HepG2 (cell line): ENCODE results near the gene CLDN9. TPM values are rescaled to one million over a fixed set of nuclear protein-coding genes. Genes with fewer than 3 reads are reported as not detected.

Experiments
- AGO1 ChIP-seq: fragments of 200-400 bp; formaldehyde crosslinking; IDR thresholded peaks from 2 replicates; pipeline ENCODE4 v1.6.1; 2017; ENCODE audit warnings: mild to moderate bottlenecking, low read depth, low read length, moderate library complexity; ENCODE audit not compliant: poor library complexity, severe bottlenecking
- BHLHE40 ChIP-seq: IDR thresholded peaks from 2 replicates; pipeline ENCODE4 v1.6.1; 2011; ENCODE audit warnings: low read length, improper control_type of control experiment
- KLF12 ChIP-seq: sonication (generic); formaldehyde crosslinking; IDR thresholded peaks from 2 replicates; pipeline ENCODE4 v1.4.0; 2020; ENCODE audit warnings: missing genetic modification reagents, borderline replicate concordance
- KMT2A ChIP-seq: sonication (generic); formaldehyde crosslinking; IDR thresholded peaks from 2 replicates; pipeline ENCODE4 v1.4.0; 2020; ENCODE audit warnings: missing genetic modification reagents
- MED1 ChIP-seq: sonication (generic); formaldehyde crosslinking; IDR thresholded peaks from 2 replicates; pipeline ENCODE4 v1.4.0; 2020; ENCODE audit warnings: missing genetic modification reagents
- MEIS2 ChIP-seq: sonication (generic); formaldehyde crosslinking; IDR thresholded peaks from 2 replicates; pipeline ENCODE4 v1.9.0; 2021; ENCODE audit warnings: mild to moderate bottlenecking, missing genetic modification reagents
- MIER3 ChIP-seq: IDR thresholded peaks from 2 replicates; pipeline ENCODE4 v1.6.1; 2016; ENCODE audit warnings: missing compliant biosample characterization, borderline replicate concordance
- REXO4 ChIP-seq: sonication (generic); formaldehyde crosslinking; IDR thresholded peaks from 2 replicates; pipeline ENCODE4 v1.8.0; 2022; ENCODE audit warnings: missing genetic modification reagents, mild to moderate bottlenecking, borderline replicate concordance
- SALL2 ChIP-seq: sonication (generic); formaldehyde crosslinking; IDR thresholded peaks from 2 replicates; pipeline ENCODE4 v1.8.1; 2023; ENCODE audit warnings: mild to moderate bottlenecking, missing genetic modification reagents, inconsistent platforms
- SMYD3 ChIP-seq: sonication (generic); formaldehyde crosslinking; IDR thresholded peaks from 2 replicates; pipeline ENCODE4 v1.8.1; 2023; ENCODE audit warnings: mild to moderate bottlenecking, missing genetic modification reagents
- YY1 ChIP-seq: IDR thresholded peaks from 2 replicates; pipeline ENCODE4 v1.6.1; 2011; ENCODE audit warnings: low read length, low read depth, moderate library complexity, mild to moderate bottlenecking; ENCODE audit not compliant: insufficient read depth, insufficient replicate concordance
- ZNF350 ChIP-seq: sonication (generic); formaldehyde crosslinking; IDR thresholded peaks from 2 replicates; pipeline ENCODE4 v1.4.0; 2020; ENCODE audit warnings: mild to moderate bottlenecking, low read depth, missing genetic modification reagents, borderline replicate concordance
- polyA plus RNA-seq, 8 experiments: library from polyadenylated mRNA; depleted of rRNA in 3 of 8; stranded (reverse) in 7 of 8; unstranded in 1 of 8; fragments of >200 nt; fragmentation: Illumina TruSeq in 4 of 8; extraction: Trizol in 4 of 8; gene quantifications; 2 replicates each; pipeline versions ENCODE4 v1.2.1 to v1.2.3, GENCODE V29; 2011 to 2016; ENCODE audit warnings: low read depth in 4 of 8, missing spikeins in 1 of 8, mixed read lengths in 1 of 8; ENCODE audit not compliant: insufficient read depth in 1 of 8
- total RNA-seq, 5 experiments: library from RNA; depleted of rRNA; stranded (reverse); fragments of >200 nt; fragmentation: Illumina TruSeq; extraction: Trizol; gene quantifications; 2 replicates each; pipeline ENCODE4 v1.2.3, GENCODE V29; 2016; ENCODE audit warnings: low read depth in 1 of 5
- TF ChIP-seq, protein P1 (sequence below): sonication (generic); formaldehyde crosslinking; IDR thresholded peaks from 2 replicates; pipeline ENCODE4 v1.4.0; 2020; ENCODE audit warnings: missing genetic modification reagents; ENCODE audit errors: not compliant biosample characterization
- TF ChIP-seq, protein P2 (sequence below): sonication (generic); formaldehyde crosslinking; IDR thresholded peaks from 2 replicates; pipeline ENCODE4 v1.5.1; 2020; ENCODE audit warnings: mild to moderate bottlenecking, moderate library complexity, missing genetic modification reagents
- TF ChIP-seq, protein P3 (sequence below): sonication (generic); formaldehyde crosslinking; IDR thresholded peaks from 2 replicates; pipeline ENCODE4 v1.4.0; 2020; ENCODE audit warnings: missing genetic modification reagents
- TF ChIP-seq, protein P4 (sequence below): sonication (generic); formaldehyde crosslinking; IDR thresholded peaks from 2 replicates; pipeline ENCODE4 v1.5.0; 2020; ENCODE audit warnings: mild to moderate bottlenecking, missing genetic modification reagents
- TF ChIP-seq, protein P5 (sequence below): sonication (generic); IDR thresholded peaks from 2 replicates; pipeline ENCODE4 v1.6.1; 2016; ENCODE audit warnings: low read depth, borderline replicate concordance
- TF ChIP-seq, protein P6 (sequence below): sonication (generic); formaldehyde crosslinking; IDR thresholded peaks from 2 replicates; pipeline ENCODE4 v1.4.0; 2020; ENCODE audit warnings: missing genetic modification reagents, borderline replicate concordance

Gene CLDN9
- total and polyA plus RNA-seq, 2 of the 13 experiments (the other 11 are each of a cell fraction or from before 2014, with no cell fraction given): 0.15 to 0.26 TPM

DNA sequence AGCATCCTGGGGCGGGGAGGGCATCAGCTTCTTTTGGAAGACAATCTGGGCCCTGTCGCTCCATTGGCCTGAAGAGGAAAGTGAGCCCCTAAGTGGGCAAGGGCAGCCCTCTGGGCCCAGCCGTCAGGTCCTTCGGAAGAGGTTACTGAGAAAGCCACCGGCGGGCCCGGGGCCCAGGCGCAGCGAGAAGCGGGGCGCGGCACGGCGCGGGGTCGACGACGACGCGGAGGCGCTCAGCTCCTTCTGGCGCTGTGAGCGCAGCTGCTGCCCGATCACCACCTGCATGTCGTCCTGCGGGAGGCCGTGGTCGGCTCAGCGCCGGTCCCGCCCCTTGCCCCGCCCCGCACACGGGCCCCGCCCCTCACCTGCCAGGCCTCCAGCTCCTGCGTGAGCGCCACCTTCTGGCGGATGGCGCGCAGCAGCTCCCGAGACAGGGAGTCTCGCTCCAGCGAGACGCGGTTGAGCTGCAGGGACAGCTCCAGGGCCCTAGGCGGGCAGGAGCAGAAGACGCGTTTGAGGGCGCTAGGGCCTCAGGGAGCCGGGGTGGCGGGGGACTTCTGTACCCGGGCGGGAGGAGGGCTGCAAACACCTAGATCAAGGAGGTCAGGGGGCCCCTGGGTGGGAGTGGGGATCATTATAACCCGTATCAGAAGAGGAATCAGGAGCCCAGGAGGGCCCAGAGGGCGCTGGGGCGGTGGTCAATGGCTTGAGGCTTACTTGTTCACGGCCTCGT lies 15.4 kb downstream of the CLDN9 start (continued):
- TF ChIP-seq, protein P1, sequence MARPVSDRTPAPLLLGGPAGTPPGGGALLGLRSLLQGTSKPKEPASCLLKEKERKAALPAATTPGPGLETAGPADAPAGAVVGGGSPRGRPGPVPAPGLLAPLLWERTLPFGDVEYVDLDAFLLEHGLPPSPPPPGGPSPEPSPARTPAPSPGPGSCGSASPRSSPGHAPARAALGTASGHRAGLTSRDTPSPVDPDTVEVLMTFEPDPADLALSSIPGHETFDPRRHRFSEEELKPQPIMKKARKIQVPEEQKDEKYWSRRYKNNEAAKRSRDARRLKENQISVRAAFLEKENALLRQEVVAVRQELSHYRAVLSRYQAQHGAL (CRISPR knock-in tag): no peak
- TF ChIP-seq ZNF350 (CRISPR knock-in tag) (0 out of 2 replicates have a peak, but pooled peaks have one; percentile 36), BHLHE40 (peak; percentile 61), YY1 (peak; percentile 54), KLF12 (CRISPR knock-in tag) (0 out of 2 replicates have a peak, but pooled peaks have one; percentile 38), KMT2A (no peak), SALL2 (no peak), AGO1 (peak; percentile 72), MEIS2 (CRISPR knock-in tag) (0 out of 2 replicates have a peak, but pooled peaks have one; percentile 49), MED1 (CRISPR knock-in tag) (peak; percentile 64; the same call in 1 of the 2 replicates), SMYD3 (CRISPR knock-in tag) (no peak), REXO4 (CRISPR knock-in tag) (no peak), MIER3 (CRISPR knock-in tag) (peak; percentile 26; the same call in 1 of the 2 replicates)
- TF ChIP-seq, protein P2, sequence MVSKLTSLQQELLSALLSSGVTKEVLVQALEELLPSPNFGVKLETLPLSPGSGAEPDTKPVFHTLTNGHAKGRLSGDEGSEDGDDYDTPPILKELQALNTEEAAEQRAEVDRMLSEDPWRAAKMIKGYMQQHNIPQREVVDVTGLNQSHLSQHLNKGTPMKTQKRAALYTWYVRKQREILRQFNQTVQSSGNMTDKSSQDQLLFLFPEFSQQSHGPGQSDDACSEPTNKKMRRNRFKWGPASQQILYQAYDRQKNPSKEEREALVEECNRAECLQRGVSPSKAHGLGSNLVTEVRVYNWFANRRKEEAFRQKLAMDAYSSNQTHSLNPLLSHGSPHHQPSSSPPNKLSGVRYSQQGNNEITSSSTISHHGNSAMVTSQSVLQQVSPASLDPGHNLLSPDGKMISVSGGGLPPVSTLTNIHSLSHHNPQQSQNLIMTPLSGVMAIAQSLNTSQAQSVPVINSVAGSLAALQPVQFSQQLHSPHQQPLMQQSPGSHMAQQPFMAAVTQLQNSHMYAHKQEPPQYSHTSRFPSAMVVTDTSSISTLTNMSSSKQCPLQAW (CRISPR knock-in tag): peak; percentile 37; the same call in 1 of the 2 replicates
- TF ChIP-seq, protein P3, sequence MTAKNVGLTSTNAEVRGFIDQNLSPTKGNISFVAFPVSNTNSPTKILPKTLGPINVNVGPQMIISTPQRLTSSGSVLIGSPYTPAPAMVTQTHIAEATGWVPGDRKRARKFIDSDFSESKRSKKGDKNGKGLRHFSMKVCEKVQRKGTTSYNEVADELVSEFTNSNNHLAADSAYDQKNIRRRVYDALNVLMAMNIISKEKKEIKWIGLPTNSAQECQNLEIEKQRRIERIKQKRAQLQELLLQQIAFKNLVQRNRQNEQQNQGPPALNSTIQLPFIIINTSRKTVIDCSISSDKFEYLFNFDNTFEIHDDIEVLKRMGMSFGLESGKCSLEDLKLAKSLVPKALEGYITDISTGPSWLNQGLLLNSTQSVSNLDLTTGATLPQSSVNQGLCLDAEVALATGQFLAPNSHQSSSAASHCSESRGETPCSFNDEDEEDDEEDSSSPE (CRISPR knock-in tag): peak; percentile 1; the same call in 1 of the 2 replicates
- TF ChIP-seq, protein P4, sequence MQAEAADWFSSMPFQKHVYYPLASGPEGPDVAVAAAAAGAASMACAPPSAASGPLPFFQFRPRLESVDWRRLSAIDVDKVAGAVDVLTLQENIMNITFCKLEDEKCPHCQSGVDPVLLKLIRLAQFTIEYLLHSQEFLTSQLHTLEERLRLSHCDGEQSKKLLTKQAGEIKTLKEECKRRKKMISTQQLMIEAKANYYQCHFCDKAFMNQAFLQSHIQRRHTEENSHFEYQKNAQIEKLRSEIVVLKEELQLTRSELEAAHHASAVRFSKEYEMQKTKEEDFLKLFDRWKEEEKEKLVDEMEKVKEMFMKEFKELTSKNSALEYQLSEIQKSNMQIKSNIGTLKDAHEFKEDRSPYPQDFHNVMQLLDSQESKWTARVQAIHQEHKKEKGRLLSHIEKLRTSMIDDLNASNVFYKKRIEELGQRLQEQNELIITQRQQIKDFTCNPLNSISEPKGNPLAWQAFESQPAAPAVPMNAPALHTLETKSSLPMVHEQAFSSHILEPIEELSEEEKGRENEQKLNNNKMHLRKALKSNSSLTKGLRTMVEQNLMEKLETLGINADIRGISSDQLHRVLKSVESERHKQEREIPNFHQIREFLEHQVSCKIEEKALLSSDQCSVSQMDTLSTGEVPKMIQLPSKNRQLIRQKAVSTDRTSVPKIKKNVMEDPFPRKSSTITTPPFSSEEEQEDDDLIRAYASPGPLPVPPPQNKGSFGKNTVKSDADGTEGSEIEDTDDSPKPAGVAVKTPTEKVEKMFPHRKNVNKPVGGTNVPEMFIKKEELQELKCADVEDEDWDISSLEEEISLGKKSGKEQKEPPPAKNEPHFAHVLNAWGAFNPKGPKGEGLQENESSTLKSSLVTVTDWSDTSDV (CRISPR knock-in tag): no peak
- TF ChIP-seq, protein P5, sequence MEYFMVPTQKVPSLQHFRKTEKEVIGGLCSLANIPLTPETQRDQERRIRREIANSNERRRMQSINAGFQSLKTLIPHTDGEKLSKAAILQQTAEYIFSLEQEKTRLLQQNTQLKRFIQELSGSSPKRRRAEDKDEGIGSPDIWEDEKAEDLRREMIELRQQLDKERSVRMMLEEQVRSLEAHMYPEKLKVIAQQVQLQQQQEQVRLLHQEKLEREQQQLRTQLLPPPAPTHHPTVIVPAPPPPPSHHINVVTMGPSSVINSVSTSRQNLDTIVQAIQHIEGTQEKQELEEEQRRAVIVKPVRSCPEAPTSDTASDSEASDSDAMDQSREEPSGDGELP: no peak
- TF ChIP-seq, protein P6, sequence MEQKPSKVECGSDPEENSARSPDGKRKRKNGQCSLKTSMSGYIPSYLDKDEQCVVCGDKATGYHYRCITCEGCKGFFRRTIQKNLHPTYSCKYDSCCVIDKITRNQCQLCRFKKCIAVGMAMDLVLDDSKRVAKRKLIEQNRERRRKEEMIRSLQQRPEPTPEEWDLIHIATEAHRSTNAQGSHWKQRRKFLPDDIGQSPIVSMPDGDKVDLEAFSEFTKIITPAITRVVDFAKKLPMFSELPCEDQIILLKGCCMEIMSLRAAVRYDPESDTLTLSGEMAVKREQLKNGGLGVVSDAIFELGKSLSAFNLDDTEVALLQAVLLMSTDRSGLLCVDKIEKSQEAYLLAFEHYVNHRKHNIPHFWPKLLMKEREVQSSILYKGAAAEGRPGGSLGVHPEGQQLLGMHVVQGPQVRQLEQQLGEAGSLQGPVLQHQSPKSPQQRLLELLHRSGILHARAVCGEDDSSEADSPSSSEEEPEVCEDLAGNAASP (CRISPR knock-in tag): 0 out of 2 replicates have a peak, but pooled peaks have one; percentile 11
